Activated B cell treated with CpG ODN at 0.5 μM for 24 hours (primary cell): ENCODE measurements around the gene PCK2. TPM values are rescaled to one million over a fixed set of nuclear protein-coding genes. Genes with fewer than 3 reads are reported as not detected.

ENCODE experiments used
- ATAC-seq: fragments of 200-7000 bp; cut with Tn5 transposase; one replicate; pipeline ENCODE4 v1.10.0; 2021; ENCODE audit warnings: low read depth, mild to moderate bottlenecking, moderate library complexity
- CTCF ChIA-PET: fragments of 350-600 bp; sonication (Branson Sonifier 250); formaldehyde crosslinking; loops from one replicate; lab custom pipeline; 2021; ENCODE audit warnings: antibody characterized with exemption; lab: Charles Lee
- POLR2A ChIA-PET: fragments of 350-600 bp; sonication (Branson Sonifier 250); formaldehyde crosslinking; loops from one replicate; lab custom pipeline; 2021; ENCODE audit warnings: antibody characterized with exemption; lab: Charles Lee
- DNase-seq: peaks from one replicate; pipeline ENCODE4 v3.0.0; 2022
- H3K27ac Mint-ChIP-seq: one replicate; pipeline ENCODE4 v1.8.0; 2020; ENCODE audit warnings: mixed read lengths
- H3K27me3 Mint-ChIP-seq: one replicate; pipeline ENCODE4 v1.8.0; 2021; ENCODE audit warnings: mixed read lengths
- H3K36me3 Mint-ChIP-seq: one replicate; pipeline ENCODE4 v1.8.0; 2021; ENCODE audit warnings: low read depth, mixed read lengths
- H3K4me1 Mint-ChIP-seq: one replicate; pipeline ENCODE4 v1.8.0; 2021; ENCODE audit warnings: mixed read lengths
- H3K4me3 Mint-ChIP-seq: one replicate; pipeline ENCODE4 v1.8.0; 2020; ENCODE audit warnings: mild to moderate bottlenecking, mixed read lengths
- H3K9me3 Mint-ChIP-seq: one replicate; pipeline ENCODE4 v1.8.0; 2020; ENCODE audit warnings: mixed read lengths
- CTCF ChIP-seq: fragments of 200-600 bp; IDR thresholded peaks from one replicate; pipeline ENCODE4 v1.8.0; 2022; ENCODE audit warnings: antibody characterized with exemption, mild to moderate bottlenecking
- intact Hi-C: fragments of 100-400 bp; cut with micrococcal nuclease; formaldehyde crosslinking; loops from one replicate; pipeline ENCODE4 v1.15.1; 2024
- total RNA-seq: library from RNA; stranded (reverse); gene quantifications from 2 replicates; pipeline ENCODE4 v1.2.3, GENCODE V29; 2022

Gene PCK2
- total RNA-seq, 1 donor from 2014 or later: 102 TPM

GRCh38 chr14:24145690-24146452 is 51.8 kb downstream of the PCK2 start:
- H3K27me3 Mint-ChIP-seq: no peaks in the 10 kb centered on the region
- peaks cover 61% of the 10 kb centered on the region for H3K4me1 Mint-ChIP-seq
- ChIA-PET CTCF (interaction anchor here (0.8 to 4.2 kb wide), 6 partner anchors 10 to 163 kb away, joined by 3 to 45 read pairs (median 11); partner anchors contain the start of genes DCAF11, IRF9, PCK2 and PSME1), POLR2A (interaction anchor here (0.6 to 4.6 kb wide), 23 partner anchors 9 to 284 kb away, joined by 3 to 94 read pairs (median 10); partner anchors contain the start of genes CBLN3, CHMP4A, DCAF11 and IPO4)
- H3K9me3 Mint-ChIP-seq: no peaks in the 10 kb centered on the region
- H3K36me3 Mint-ChIP-seq: peaks cover 70% of the 10 kb centered on the region
- ATAC-seq (no peak), DNase-seq (no peak)
- H3K27ac Mint-ChIP-seq: peak overlapping the region; percentile 94
- H3K4me3 Mint-ChIP-seq: peak overlapping the region; percentile 97
- intact Hi-C loops: loop anchor here (1.0 to 2.0 kb wide), 6 partner anchors 10 to 825 kb away; partner anchors contain the start of genes GMPR2, IPO4, NEDD8 and PABPN1
- no peak for TF ChIP-seq CTCF

- TF ChIP-seq CTCF: no peak
- ChIA-PET CTCF (interaction anchor here (0.9 to 4.2 kb wide), 6 partner anchors 10 to 285 kb away, joined by 3 to 45 read pairs (median 11); partner anchors contain the start of genes DCAF11, IRF9, PCK2 and PSME1), POLR2A (interaction anchor here (0.6 to 4.6 kb wide), 35 partner anchors 9 to 579 kb away, joined by 3 to 94 read pairs (median 5); partner anchors contain the start of genes AP1G2, CARMIL3, CBLN3 and CHMP4A)
- DNase-seq (peak; percentile 84), ATAC-seq (peak; percentile 74)
- intact Hi-C loops: loop anchor here (1.0 to 2.0 kb wide), 6 partner anchors 10 to 826 kb away; partner anchors contain the start of genes GMPR2, IPO4, NEDD8 and PABPN1
- Mint-ChIP-seq H3K9me3 (no peaks in the 10 kb centered on the region), H3K36me3 (peaks cover 73% of the 10 kb centered on the region), H3K4me3 (peak within 1 kb of the TSS; percentile 97), H3K27ac (peak within 1 kb of the TSS; percentile 94), H3K27me3 (no peaks in the 10 kb centered on the region), H3K4me1 (peaks cover 58% of the 10 kb centered on the region)
These were observed 52.4 kb downstream of the PCK2 start, which contains the start of gene PSME2 for GRCh38 chr14:24146453-24146977. TSS of gene PSME2 (minus strand) at chr14:24146610. CDS start at chr14:24146581, 29 bp downstream.

- H3K4me3 Mint-ChIP-seq: peak within 1 kb of the TSS; percentile 97
- ATAC-seq: peak; percentile 85
- no peaks in the 10 kb centered on the region for H3K9me3 Mint-ChIP-seq
- peaks cover 73% of the 10 kb centered on the region for H3K36me3 Mint-ChIP-seq
- ChIA-PET CTCF (interaction anchor here (0.9 to 4.2 kb wide), 6 partner anchors 11 to 284 kb away, joined by 3 to 45 read pairs (median 11); partner anchors contain the start of genes DCAF11, IRF9, PCK2 and PSME1), POLR2A (interaction anchor here (0.6 to 4.6 kb wide), 32 partner anchors 8 to 580 kb away, joined by 3 to 94 read pairs (median 5); partner anchors contain the start of genes AP1G2, CARMIL3, CBLN3 and CHMP4A)
- no peak for TF ChIP-seq CTCF
- H3K4me1 Mint-ChIP-seq: peaks cover 51% of the 10 kb centered on the region
- peak within 1 kb of the TSS; percentile 94 for H3K27ac Mint-ChIP-seq
- no peaks in the 10 kb centered on the region for H3K27me3 Mint-ChIP-seq
- intact Hi-C loops: loop anchor here (1.0 to 2.0 kb wide), 13 partner anchors 11 to 826 kb away; partner anchors contain the start of genes CHMP4A, DCAF11, GMPR2 and IPO4
- DNase-seq: peak; percentile 91
These were observed 53.1 kb downstream of the PCK2 start, which contains the start of gene RNF31 for GRCh38 chr14:24146978-24147760. TSS of gene RNF31 (plus strand) at chr14:24147498. CDS start at chr14:24147699, 201 bp downstream.

- DNase-seq: no peak
- Mint-ChIP-seq H3K9me3 (no peaks in the 10 kb centered on the region), H3K27ac (peak overlapping the region; percentile 46), H3K4me3 (peak overlapping the region; percentile 97), H3K4me1 (peaks cover 48% of the 10 kb centered on the region), H3K27me3 (no peaks in the 10 kb centered on the region), H3K36me3 (peaks cover 72% of the 10 kb centered on the region)
- no peak for ATAC-seq
- ChIA-PET CTCF (interaction anchor here (3.9 to 4.2 kb wide), 2 partner anchors 13 to 39 kb away, joined by 28 to 45 read pairs; partner anchors contain the start of gene IRF9), POLR2A (interaction anchor here (0.7 to 4.6 kb wide), 12 partner anchors 11 to 218 kb away, joined by 4 to 94 read pairs (median 20); partner anchors contain the start of genes CHMP4A, DCAF11, IPO4 and IRF9)
- no peak for TF ChIP-seq CTCF
- intact Hi-C loops: loop anchor here (1.0 to 2.0 kb wide), 10 partner anchors 13 to 827 kb away; partner anchors contain the start of genes CHMP4A, DCAF11, IPO4 and IRF9
These were observed 53.8 kb downstream of the PCK2 start for GRCh38 chr14:24147761-24148428.
